Kidney epithelial cell (primary cell): ENCODE data around the gene FADS6. TPM values are rescaled to one million over a fixed set of nuclear protein-coding genes. Genes with fewer than 3 reads are reported as not detected.

Experiments used
- DNase-seq: peaks from one replicate; pipeline ENCODE4 v3.0.0-alpha.2; 2010; ENCODE audit warnings: low read depth
- H3K27me3 ChIP-seq: 2 replicates; pipeline ENCODE4 v1.6.0; 2011; ENCODE audit warnings: low read length; ENCODE audit not compliant: control insufficient read depth, insufficient read depth
- H3K36me3 ChIP-seq: 2 replicates; pipeline ENCODE4 v1.5.1; 2011; ENCODE audit warnings: low read length; ENCODE audit not compliant: control insufficient read depth, insufficient read depth
- H3K4me3 ChIP-seq: 2 replicates; pipeline ENCODE4 v1.5.1; 2011; ENCODE audit warnings: low read depth, mild to moderate bottlenecking, control low read depth, low read length
- CTCF ChIP-seq: IDR thresholded peaks from 2 replicates; pipeline ENCODE4 v1.5.1; 2011; ENCODE audit warnings: mild to moderate bottlenecking, moderate library complexity, low read length, control low read depth, inconsistent platforms; ENCODE audit not compliant: insufficient read depth, poor library complexity, severe bottlenecking
- total RNA-seq: library from RNA; depleted of rRNA; stranded (reverse); fragments of >200 nt; gene quantifications from 2 replicates; pipeline ENCODE4 v1.2.3, GENCODE V29; 2015

Gene FADS6
- total RNA-seq, 1 donor from 2014 or later = not detected

DNA sequence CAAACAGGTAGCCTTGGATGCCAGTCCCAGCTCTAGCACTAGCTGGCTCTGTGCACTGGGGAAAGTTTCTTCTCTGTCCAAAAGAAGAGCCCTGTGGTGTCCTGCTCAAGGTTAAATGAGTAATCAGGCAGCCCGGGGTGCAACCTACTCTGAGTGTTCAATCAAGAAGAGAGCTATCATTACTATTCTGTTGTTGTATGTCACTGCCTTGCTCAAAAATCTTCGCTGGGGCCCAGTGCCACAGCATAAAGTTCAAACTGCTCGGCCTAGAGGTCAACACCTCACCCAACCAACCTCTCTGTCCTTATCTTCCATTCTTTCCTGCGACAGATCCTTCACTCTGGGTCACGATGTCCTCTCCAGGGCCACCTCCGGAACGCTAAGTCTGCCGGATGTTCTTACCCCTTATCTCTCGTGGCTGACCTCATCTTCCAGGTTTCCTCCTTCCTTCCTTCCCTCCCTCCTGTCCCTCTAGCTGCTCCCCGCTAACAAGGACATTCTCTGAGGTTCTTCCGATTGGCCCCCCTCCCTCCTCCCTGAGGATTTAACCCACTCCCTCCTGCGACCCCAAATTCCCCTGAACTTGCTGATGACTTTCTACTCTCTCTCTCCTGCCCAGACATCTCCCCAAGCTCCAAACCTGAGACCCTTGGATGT, 25.1 kb downstream of the FADS6 start:
- TF ChIP-seq CTCF = no peak
- Histone ChIP-seq H3K4me3 (no peak overlapping the region), H3K27me3 (no peaks in the 10 kb centered on the region), H3K36me3 (no peaks in the 10 kb centered on the region)
- DNase-seq = no peak

DNA sequence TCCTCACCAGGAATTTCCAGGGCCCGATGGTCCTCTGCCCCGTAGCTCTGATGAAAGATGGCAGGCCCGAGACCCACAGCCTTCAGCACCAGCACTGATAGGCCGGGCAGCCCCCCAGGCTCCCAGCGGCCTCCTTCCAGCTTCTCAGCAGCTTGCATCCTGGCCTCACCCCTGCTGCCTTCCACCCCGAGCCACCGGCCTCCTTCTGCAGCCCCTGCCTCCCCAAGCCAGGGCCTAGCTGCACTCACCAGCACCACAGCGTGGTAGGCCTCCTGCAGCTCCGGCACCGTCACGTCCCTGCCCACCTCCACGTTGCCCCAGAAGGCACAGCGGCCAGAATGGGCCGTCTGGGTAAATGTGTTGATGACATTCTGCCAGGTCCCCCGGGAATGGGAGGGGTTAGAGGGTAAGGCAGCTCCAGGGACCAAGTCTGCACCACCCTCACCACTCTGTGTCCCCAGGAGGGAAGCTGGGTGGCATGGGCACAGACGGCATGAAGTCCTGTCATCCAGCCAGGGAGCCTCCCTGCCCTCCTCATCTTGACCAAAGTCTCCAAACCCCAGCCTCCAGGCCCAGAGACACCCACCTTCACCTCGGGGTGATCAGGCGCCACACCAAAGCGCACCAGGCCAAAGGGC, 27.1 kb downstream of the FADS6 start:
- DNase-seq = no peak
- H3K4me3 ChIP-seq = no peak overlapping the region
- no peaks in the 10 kb centered on the region for H3K36me3 ChIP-seq
- no peak for TF ChIP-seq CTCF
- peaks cover 16% of the 10 kb centered on the region for H3K27me3 ChIP-seq

DNA sequence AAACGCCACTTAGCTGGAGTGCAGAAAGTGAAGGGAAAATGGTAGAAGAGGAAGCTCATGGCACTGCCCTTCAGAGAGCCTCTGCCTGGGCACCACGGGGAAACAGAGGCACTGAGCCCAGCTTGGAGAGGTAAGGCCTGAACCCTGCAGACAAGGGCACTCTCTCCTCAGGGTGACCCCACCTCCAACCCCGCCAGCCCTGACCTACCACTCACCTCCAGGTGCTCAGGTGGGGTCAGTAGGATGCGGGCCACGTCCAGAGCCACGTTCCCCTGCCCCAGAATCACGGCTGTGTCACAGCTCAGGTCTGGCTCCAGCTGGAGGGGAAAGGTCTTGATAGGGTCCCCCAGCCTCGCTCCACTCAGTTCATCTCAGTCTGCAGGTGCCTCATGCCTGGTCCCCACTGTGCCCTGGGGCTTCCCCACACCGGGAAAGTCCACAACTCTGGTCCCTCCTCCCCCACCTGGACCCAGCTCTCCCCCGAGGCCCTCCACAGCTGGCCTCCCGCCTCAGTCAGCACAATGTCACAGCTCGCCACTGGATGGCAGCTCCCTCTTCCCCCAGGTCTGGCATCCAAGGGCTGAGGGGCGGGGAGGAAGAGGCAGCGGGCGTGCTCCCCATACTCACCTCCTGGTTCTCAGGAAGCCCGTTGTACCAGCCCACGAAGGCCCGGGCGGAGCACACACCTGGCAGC, 27.8 kb downstream of the FADS6 start:
- no peak overlapping the region for H3K4me3 ChIP-seq
- TF ChIP-seq CTCF = no peak
- H3K27me3 ChIP-seq = peaks cover 23% of the 10 kb centered on the region
- no peaks in the 10 kb centered on the region for H3K36me3 ChIP-seq
- no peak for DNase-seq

DNA sequence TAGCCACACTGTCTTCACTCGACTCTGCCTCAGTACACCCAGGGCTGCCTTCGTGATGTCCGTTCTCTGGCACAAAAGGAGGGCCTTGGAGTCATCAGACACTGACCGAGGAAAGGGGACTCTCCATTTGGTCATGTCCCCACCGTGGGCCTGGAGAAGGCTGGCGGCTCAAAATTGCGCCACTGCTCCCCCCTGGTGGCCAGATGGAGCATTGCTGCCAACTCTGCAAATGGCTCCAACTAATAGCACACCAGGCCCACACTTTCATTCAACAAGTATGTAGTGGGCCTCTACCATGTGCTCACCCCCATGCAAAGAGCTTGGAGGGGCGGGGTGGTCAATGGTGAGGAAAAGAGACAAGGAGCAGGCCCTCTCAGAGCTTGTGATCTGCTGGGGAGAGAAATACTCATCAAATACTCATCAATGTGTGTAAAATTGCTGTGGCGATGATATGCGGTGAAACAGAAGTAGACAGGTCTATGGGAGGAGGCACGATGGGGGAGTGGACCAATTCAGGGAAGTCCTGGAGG, 28.5 kb downstream of the FADS6 start:
- no peak overlapping the region for H3K4me3 ChIP-seq
- no peaks in the 10 kb centered on the region for H3K36me3 ChIP-seq
- DNase-seq = no peak
- TF ChIP-seq CTCF = peak; percentile 95
- peaks cover 30% of the 10 kb centered on the region for H3K27me3 ChIP-seq

DNA sequence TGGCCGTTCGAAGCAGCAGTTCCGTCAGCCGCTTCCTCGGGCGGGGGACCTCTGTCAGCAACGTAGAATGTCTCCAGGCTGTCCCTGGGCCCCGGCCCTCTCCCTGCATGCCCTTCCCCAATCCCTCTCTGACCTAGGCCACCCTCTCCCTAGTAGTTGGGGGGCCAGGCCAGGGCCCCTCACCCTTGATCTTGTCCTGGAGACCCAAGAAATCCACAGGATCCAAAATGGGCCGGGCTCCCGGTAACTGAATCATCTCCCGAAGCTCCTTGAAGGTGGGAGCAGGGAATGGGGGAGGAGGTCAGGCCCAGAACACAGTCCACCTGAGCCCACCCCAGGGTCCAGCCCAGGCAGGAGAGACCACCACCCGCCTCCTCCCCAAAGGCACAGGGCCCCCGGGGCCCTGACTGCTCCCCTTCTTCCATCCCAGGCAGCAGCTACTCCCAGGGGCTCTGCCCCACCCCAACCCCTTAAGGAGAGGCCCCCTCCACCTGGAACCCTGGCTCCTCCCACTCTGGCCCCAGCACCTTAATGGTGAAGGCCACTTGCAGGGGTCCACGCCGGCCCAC, 29.1 kb downstream of the FADS6 start:
- H3K4me3 ChIP-seq = no peak overlapping the region
- no peak for TF ChIP-seq CTCF
- DNase-seq = no peak
- H3K27me3 ChIP-seq = peaks cover 34% of the 10 kb centered on the region
- H3K36me3 ChIP-seq = no peaks in the 10 kb centered on the region
